C4-2B (cell line): ENCODE data around the gene GAK.

Source experiments
- ZFX ChIP-seq: fragments of 450-650 bp; IDR thresholded peaks from 2 replicates; pipeline ENCODE4 v1.6.1; 2017
- TF ChIP-seq, protein P1 (sequence below): fragments of 450-650 bp; conservative IDR thresholded peaks from 2 replicates; pipeline ENCODE4 v1.5.1; 2017; ENCODE audit warnings: mild to moderate bottlenecking

- TF ChIP-seq, protein P1, sequence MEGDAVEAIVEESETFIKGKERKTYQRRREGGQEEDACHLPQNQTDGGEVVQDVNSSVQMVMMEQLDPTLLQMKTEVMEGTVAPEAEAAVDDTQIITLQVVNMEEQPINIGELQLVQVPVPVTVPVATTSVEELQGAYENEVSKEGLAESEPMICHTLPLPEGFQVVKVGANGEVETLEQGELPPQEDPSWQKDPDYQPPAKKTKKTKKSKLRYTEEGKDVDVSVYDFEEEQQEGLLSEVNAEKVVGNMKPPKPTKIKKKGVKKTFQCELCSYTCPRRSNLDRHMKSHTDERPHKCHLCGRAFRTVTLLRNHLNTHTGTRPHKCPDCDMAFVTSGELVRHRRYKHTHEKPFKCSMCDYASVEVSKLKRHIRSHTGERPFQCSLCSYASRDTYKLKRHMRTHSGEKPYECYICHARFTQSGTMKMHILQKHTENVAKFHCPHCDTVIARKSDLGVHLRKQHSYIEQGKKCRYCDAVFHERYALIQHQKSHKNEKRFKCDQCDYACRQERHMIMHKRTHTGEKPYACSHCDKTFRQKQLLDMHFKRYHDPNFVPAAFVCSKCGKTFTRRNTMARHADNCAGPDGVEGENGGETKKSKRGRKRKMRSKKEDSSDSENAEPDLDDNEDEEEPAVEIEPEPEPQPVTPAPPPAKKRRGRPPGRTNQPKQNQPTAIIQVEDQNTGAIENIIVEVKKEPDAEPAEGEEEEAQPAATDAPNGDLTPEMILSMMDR: no peak
- TF ChIP-seq ZFX: no peak
These were observed 47.2 kb downstream of the GAK start for GRCh38 chr4:884896-885295.
